ENCODE measurements around the gene CACNA2D3.

Gene CACNA2D3

GRCh38 chr3:54776601-54777000 lies 654.2 kb downstream of the CACNA2D3 start:
- TF ChIP-seq, protein P1, sequence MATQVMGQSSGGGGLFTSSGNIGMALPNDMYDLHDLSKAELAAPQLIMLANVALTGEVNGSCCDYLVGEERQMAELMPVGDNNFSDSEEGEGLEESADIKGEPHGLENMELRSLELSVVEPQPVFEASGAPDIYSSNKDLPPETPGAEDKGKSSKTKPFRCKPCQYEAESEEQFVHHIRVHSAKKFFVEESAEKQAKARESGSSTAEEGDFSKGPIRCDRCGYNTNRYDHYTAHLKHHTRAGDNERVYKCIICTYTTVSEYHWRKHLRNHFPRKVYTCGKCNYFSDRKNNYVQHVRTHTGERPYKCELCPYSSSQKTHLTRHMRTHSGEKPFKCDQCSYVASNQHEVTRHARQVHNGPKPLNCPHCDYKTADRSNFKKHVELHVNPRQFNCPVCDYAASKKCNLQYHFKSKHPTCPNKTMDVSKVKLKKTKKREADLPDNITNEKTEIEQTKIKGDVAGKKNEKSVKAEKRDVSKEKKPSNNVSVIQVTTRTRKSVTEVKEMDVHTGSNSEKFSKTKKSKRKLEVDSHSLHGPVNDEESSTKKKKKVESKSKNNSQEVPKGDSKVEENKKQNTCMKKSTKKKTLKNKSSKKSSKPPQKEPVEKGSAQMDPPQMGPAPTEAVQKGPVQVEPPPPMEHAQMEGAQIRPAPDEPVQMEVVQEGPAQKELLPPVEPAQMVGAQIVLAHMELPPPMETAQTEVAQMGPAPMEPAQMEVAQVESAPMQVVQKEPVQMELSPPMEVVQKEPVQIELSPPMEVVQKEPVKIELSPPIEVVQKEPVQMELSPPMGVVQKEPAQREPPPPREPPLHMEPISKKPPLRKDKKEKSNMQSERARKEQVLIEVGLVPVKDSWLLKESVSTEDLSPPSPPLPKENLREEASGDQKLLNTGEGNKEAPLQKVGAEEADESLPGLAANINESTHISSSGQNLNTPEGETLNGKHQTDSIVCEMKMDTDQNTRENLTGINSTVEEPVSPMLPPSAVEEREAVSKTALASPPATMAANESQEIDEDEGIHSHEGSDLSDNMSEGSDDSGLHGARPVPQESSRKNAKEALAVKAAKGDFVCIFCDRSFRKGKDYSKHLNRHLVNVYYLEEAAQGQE (IDR thresholded peaks at IDR 0.05; ENCODE audit: insufficient read depth in 1 of 2, low read depth in 2 of 2, low read length in 2 of 2), result no peak
- no peak for TF ChIP-seq POLR2AphosphoS5 (IDR thresholded peaks at IDR 0.05; ENCODE audit: low read depth, low read length)
- TF ChIP-seq FOXP2 (optimal IDR thresholded peaks at IDR 0.05; ENCODE audit: borderline replicate concordance, extremely low read depth, extremely low read length, insufficient read depth), result no peak
- no peak for TF ChIP-seq TAF1 (IDR thresholded peaks at IDR 0.05; ENCODE audit: borderline replicate concordance, insufficient read depth, low read length)
- TF ChIP-seq SIN3A (IDR thresholded peaks at IDR 0.05; ENCODE audit: borderline replicate concordance, insufficient read depth, low read length), result no peak

GRCh38 chr3:54777141-54777540 lies 654.8 kb downstream of the CACNA2D3 start:
- TF ChIP-seq, protein P1 (IDR thresholded peaks at IDR 0.05; ENCODE audit: insufficient read depth in 1 of 2, low read depth in 2 of 2, low read length in 2 of 2), result no peak
- TF ChIP-seq FOXP2 (optimal IDR thresholded peaks at IDR 0.05; ENCODE audit: borderline replicate concordance, extremely low read depth, extremely low read length, insufficient read depth) (no peak), SIN3A (IDR thresholded peaks at IDR 0.05; ENCODE audit: borderline replicate concordance, insufficient read depth, low read length) (no peak), TAF1 (IDR thresholded peaks at IDR 0.05; ENCODE audit: borderline replicate concordance, insufficient read depth, low read length) (no peak), POLR2AphosphoS5 (IDR thresholded peaks at IDR 0.05; ENCODE audit: low read depth, low read length) (no peak)

- TF ChIP-seq SIN3A (IDR thresholded peaks at IDR 0.05; ENCODE audit: borderline replicate concordance, insufficient read depth, low read length), result no peak
- no peak for TF ChIP-seq TAF1 (IDR thresholded peaks at IDR 0.05; ENCODE audit: borderline replicate concordance, insufficient read depth, low read length)
- TF ChIP-seq POLR2AphosphoS5 (IDR thresholded peaks at IDR 0.05; ENCODE audit: low read depth, low read length), result no peak
- TF ChIP-seq FOXP2 (optimal IDR thresholded peaks at IDR 0.05; ENCODE audit: borderline replicate concordance, extremely low read depth, extremely low read length, insufficient read depth), result no peak
- TF ChIP-seq, protein P1 (IDR thresholded peaks at IDR 0.05; ENCODE audit: insufficient read depth in 1 of 2, low read depth in 2 of 2, low read length in 2 of 2), result no peak
Measured at GRCh38 chr3:54780336-54780735, 658.0 kb downstream of the CACNA2D3 start.

- TF ChIP-seq FOXP2 (optimal IDR thresholded peaks at IDR 0.05; ENCODE audit: borderline replicate concordance, extremely low read depth, extremely low read length, insufficient read depth) (no peak), SIN3A (IDR thresholded peaks at IDR 0.05; ENCODE audit: borderline replicate concordance, insufficient read depth, low read length) (no peak), POLR2AphosphoS5 (IDR thresholded peaks at IDR 0.05; ENCODE audit: low read depth, low read length) (no peak), TAF1 (IDR thresholded peaks at IDR 0.05; ENCODE audit: borderline replicate concordance, insufficient read depth, low read length) (no peak)
- TF ChIP-seq, protein P1 (IDR thresholded peaks at IDR 0.05; ENCODE audit: insufficient read depth in 1 of 2, low read depth in 2 of 2, low read length in 2 of 2), result no peak
Measured at GRCh38 chr3:54781728-54782127, 659.4 kb downstream of the CACNA2D3 start.

DNA sequence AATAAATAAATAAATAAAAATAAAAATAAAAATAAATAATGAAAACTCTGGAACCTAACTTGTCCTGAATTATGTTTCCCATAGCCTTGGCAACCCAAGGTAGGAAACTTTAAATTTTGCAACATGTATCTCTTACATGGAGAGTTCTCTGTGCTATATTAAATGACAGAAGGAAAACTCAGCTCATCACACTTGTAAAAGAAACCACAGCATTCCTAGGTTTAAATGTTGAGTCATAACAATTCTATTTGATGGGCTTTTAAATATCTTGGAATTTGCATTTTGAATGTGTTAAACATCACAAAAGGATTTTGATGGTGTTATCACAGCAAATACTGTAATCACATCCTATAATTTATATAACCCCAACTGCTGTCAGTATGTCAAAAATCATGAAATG lies 661.3 kb downstream of the CACNA2D3 start:
- TF ChIP-seq SIN3A (IDR thresholded peaks at IDR 0.05; ENCODE audit: borderline replicate concordance, insufficient read depth, low read length) (no peak), TAF1 (IDR thresholded peaks at IDR 0.05; ENCODE audit: borderline replicate concordance, insufficient read depth, low read length) (no peak), POLR2AphosphoS5 (IDR thresholded peaks at IDR 0.05; ENCODE audit: low read depth, low read length) (no peak), FOXP2 (optimal IDR thresholded peaks at IDR 0.05; ENCODE audit: borderline replicate concordance, extremely low read depth, extremely low read length, insufficient read depth) (no peak)
- TF ChIP-seq, protein P1 (IDR thresholded peaks at IDR 0.05; ENCODE audit: insufficient read depth in 1 of 2, low read depth in 2 of 2, low read length in 2 of 2), result no peak
